Activated CD8-positive, alpha-beta T cell treated with anti-CD3 and anti-CD28 coated beads for 36 hours (primary cell): ENCODE data around the gene ZSWIM1. TPM values are rescaled to one million over a fixed set of nuclear protein-coding genes. Genes with fewer than 3 reads are reported as not detected.
"Not testable (repeated sequence)": the region's sequence is repeated elsewhere in the genome, so short reads cannot be mapped to it uniquely, and the experiment has no call there.

Experiments used
- ATAC-seq: fragments of 200-7000 bp; cut with Tn5 transposase; one replicate; pipeline ENCODE4 v1.10.0; 2021; ENCODE audit warnings: mild to moderate bottlenecking, moderate library complexity
- CTCF ChIA-PET: fragments of 350-600 bp; sonication (Branson Sonifier 250); formaldehyde crosslinking; loops from one replicate; lab custom pipeline; 2021; ENCODE audit warnings: antibody characterized with exemption; lab: Charles Lee
- POLR2A ChIA-PET: fragments of 350-600 bp; sonication (Branson Sonifier 250); formaldehyde crosslinking; loops from one replicate; lab custom pipeline; 2021; ENCODE audit warnings: antibody characterized with exemption; lab: Charles Lee
- DNase-seq: peaks from one replicate; pipeline ENCODE4 v3.0.0-alpha.2; 2020
- H3K27ac Mint-ChIP-seq: one replicate; pipeline ENCODE4 v1.8.0; 2021; ENCODE audit warnings: mild to moderate bottlenecking, mixed read lengths
- H3K27me3 Mint-ChIP-seq: one replicate; pipeline ENCODE4 v1.8.0; 2021; ENCODE audit warnings: mixed read lengths
- H3K36me3 Mint-ChIP-seq: one replicate; pipeline ENCODE4 v1.8.0; 2021; ENCODE audit warnings: low read depth, mixed read lengths
- H3K4me1 Mint-ChIP-seq: one replicate; pipeline ENCODE4 v1.8.0; 2021; ENCODE audit warnings: low read depth, mixed read lengths
- H3K4me3 Mint-ChIP-seq: one replicate; pipeline ENCODE4 v1.8.0; 2021; ENCODE audit warnings: mild to moderate bottlenecking, moderate library complexity, mixed read lengths
- H3K9me3 Mint-ChIP-seq: one replicate; pipeline ENCODE4 v1.8.0; 2021; ENCODE audit warnings: mixed read lengths
- CTCF ChIP-seq: fragments of 200-600 bp; IDR thresholded peaks from one replicate; pipeline ENCODE4 v1.8.0; 2022; ENCODE audit warnings: antibody characterized with exemption, mild to moderate bottlenecking
- intact Hi-C: fragments of 100-400 bp; cut with micrococcal nuclease; formaldehyde crosslinking; loops from one replicate; pipeline ENCODE4 v1.10.0; 2022
- total RNA-seq, 2 experiments: library from RNA; stranded (reverse); gene quantifications; one replicate each; pipeline ENCODE4 v1.2.3, GENCODE V29; 2021

The ZSWIM1 gene
- total RNA-seq, 2 experiments from 2014 or later = 8.2 to 9.1 TPM

GRCh38 chr20:45924391-45925261 is 43.6 kb downstream of the ZSWIM1 start:
- no peak for TF ChIP-seq CTCF
- no peak overlapping the region for H3K27ac Mint-ChIP-seq
- no peak for ATAC-seq
- no peak for DNase-seq
- no peak overlapping the region for H3K4me3 Mint-ChIP-seq
- intact Hi-C loops = no loop called here
- CTCF ChIA-PET = interaction anchor here (1.1 to 2.0 kb wide), 4 partner anchors 9 to 126 kb away, joined by 3 to 9 read pairs (median 4); no protein-coding TSS in a partner anchor
- POLR2A ChIA-PET = interaction anchor here (0.7 to 1.8 kb wide), 3 partner anchors 9 to 43 kb away, joined by 3 to 17 read pairs (median 3); partner anchors contain the start of gene PCIF1
- no peaks in the 10 kb centered on the region for H3K9me3 Mint-ChIP-seq
- H3K27me3 Mint-ChIP-seq = peaks cover 2% of the 10 kb centered on the region
- no peaks in the 10 kb centered on the region for H3K36me3 Mint-ChIP-seq
- peaks cover 3% of the 10 kb centered on the region for H3K4me1 Mint-ChIP-seq

GRCh38 chr20:45925821-45926506 is 44.9 kb downstream of the ZSWIM1 start:
- no peak for ATAC-seq
- TF ChIP-seq CTCF = no peak
- H3K4me1 Mint-ChIP-seq = peaks cover 3% of the 10 kb centered on the region
- no peak overlapping the region for H3K27ac Mint-ChIP-seq
- no peak overlapping the region for H3K4me3 Mint-ChIP-seq
- peaks cover 2% of the 10 kb centered on the region for H3K27me3 Mint-ChIP-seq
- ChIA-PET CTCF (interaction anchor here (0.8 to 1.5 kb wide), 3 partner anchors 11 to 102 kb away, joined by 3 to 5 read pairs (median 4); no protein-coding TSS in a partner anchor), POLR2A (interaction anchor here (0.9 to 1.5 kb wide), 2 partner anchors 9 to 11 kb away, joined by 3 to 5 read pairs; partner anchors contain the start of gene PCIF1)
- DNase-seq = no peak
- no peaks in the 10 kb centered on the region for H3K36me3 Mint-ChIP-seq
- intact Hi-C loops = no loop called here
- no peaks in the 10 kb centered on the region for H3K9me3 Mint-ChIP-seq

- no peak for TF ChIP-seq CTCF
- DNase-seq (no peak), ATAC-seq (no peak)
- Mint-ChIP-seq H3K9me3 (no peaks in the 10 kb centered on the region), H3K4me1 (peaks cover 2% of the 10 kb centered on the region), H3K36me3 (no peaks in the 10 kb centered on the region), H3K4me3 (no peak overlapping the region), H3K27ac (no peak overlapping the region), H3K27me3 (peaks cover under 1% of the 10 kb centered on the region)
- intact Hi-C loops = no loop called here
- ChIA-PET POLR2A (interaction anchor here (0.9 to 1.5 kb wide), 2 partner anchors 8 to 11 kb away, joined by 3 to 5 read pairs; partner anchors contain the start of gene PCIF1), CTCF (interaction anchor here (1.3 to 1.5 kb wide), 3 partner anchors 11 to 102 kb away, joined by 4 to 5 read pairs (median 4); no protein-coding TSS in a partner anchor)
Observed at GRCh38 chr20:45926731-45927070, 45.7 kb downstream of the ZSWIM1 start.

- Mint-ChIP-seq H3K9me3 (no peaks in the 10 kb centered on the region), H3K4me3 (no peak overlapping the region)
- POLR2A ChIA-PET = interaction anchor here (0.8 kb wide), 1 partner anchor 19 kb away, joined by 3 read pairs; no protein-coding TSS in a partner anchor
Observed at GRCh38 chr20:45927071-45927878, 46.2 kb downstream of the ZSWIM1 start.

GRCh38 chr20:45931680-45932079 is 50.7 kb downstream of the ZSWIM1 start:
- intact Hi-C loops = loop anchor here (10.0 kb wide), 1 partner anchor 107 kb away; the partner anchor contains the start of gene TNNC2
- H3K27ac Mint-ChIP-seq, H3K27me3 Mint-ChIP-seq, H3K4me1 Mint-ChIP-seq, H3K36me3 Mint-ChIP-seq, H3K4me3 Mint-ChIP-seq, H3K9me3 Mint-ChIP-seq, ATAC-seq, CTCF ChIA-PET, DNase-seq: not testable (repeated sequence)
- POLR2A ChIA-PET = interaction anchor here (1.3 kb wide), 1 partner anchor 39 kb away, joined by 3 read pairs; no protein-coding TSS in a partner anchor

More at GRCh38 chr20:45927071-45927878, 46.2 kb downstream of the ZSWIM1 start:
- DNase-seq (no peak), ATAC-seq (no peak)
- Mint-ChIP-seq H3K27ac (no peak overlapping the region), H3K36me3 (no peaks in the 10 kb centered on the region), H3K4me1 (no peaks in the 10 kb centered on the region), H3K27me3 (no peaks in the 10 kb centered on the region)
- intact Hi-C loops = no loop called here
- TF ChIP-seq CTCF = no peak
- CTCF ChIA-PET = interaction anchor here (1.3 kb wide), 3 partner anchors 42 to 128 kb away, joined by 4 to 6 read pairs (median 4); no protein-coding TSS in a partner anchor
